Hematopoietic multipotent progenitor cell treated with erythropoietin and hydrocortisone succinate and interleukin-3 and kit ligand, for 4 days (in vitro differentiated cells): Measurements from ENCODE around the gene GALNT16.

Experiments used
- DNase-seq: peaks from one replicate; pipeline ENCODE4 v3.0.0-alpha.2; 2015

The GALNT16 gene

DNA sequence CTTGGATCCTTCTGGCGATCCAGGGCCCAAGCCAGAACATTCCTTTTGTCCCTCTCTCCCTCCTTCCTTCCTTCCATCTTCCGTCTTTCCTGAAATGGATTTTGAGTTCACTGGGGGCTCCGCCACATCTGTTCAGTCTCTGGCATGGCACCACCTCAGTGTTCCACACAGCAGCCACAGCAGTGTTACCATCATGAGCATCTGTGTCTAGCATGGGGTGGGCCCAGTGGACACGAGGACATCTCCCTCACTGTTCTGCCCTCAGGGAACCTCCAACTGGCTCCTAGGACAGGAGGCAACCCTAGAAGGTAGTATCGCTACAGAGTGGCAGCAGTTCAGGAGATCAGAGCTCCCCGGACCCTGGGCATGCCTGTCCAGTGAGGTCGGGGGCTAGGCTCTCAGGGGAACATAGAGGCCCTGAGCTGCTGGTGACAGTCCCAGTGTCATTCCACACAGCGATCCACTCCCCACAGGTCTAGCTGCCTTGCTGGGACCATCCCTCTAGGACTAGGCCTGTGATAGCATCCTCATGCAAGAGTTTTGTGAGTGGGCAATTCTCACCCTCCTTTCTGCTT is 59.0 kb downstream of the GALNT16 start:
- no peak for DNase-seq

DNA sequence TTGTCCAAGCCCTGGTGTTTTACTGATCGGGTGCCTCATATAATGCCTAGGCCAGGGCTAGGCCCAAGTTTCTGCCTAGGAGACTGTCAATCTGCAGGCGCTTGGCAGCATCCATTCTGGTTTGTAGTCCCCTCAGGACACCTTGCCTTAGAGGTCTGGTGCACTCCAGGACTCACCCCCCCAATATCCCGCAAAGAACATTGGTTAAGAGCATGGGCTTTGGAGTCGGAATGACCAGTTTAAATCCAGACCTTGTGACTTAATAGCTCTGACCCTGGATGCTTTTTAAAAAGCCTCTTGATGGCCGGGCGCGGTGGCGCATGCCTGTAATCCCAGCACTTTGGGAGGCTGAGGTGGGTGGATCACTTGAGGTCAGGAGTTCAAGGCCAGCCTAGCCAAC is 60.0 kb downstream of the GALNT16 start:
- DNase-seq: no peak

DNA sequence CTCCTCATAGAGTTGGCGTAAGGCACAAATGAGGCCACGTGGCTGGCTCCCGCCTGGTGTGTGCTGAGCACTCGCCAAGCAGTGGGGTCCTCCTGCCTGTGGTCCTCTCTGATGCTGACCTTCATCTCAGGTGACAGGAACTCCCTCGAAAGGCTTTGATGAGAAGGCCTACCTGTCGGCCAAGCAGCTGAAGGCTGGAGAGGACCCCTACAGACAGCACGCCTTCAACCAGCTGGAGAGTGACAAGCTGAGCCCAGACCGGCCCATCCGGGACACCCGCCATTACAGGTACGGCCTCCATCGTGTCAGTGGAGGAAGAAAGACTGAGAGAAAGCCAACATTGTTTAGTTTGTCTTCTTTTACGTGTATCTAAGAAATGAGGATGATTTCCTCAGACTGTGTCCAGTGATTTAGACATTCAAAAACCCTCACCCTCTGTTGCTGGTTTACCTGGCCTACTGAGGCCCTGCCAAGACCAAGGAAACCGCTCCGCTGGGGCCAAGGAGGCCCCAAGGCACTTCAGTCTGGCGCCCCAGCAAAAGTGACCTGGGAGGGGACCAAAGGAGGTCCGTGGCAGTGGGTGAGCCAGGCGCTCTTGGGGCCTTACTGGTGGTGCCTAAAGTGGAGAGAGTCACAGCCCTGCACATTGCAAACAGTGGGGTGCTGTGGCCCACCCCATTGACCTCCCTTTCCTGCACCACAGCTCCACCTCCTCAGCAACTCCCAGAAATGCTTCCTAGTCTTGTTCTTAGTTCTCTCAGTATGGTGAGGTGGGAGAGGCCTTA is 60.8 kb downstream of the GALNT16 start:
- no peak for DNase-seq

- no peak for DNase-seq
Measured at GRCh38 chr14:69321601-69322330, 61.8 kb downstream of the GALNT16 start.

DNA sequence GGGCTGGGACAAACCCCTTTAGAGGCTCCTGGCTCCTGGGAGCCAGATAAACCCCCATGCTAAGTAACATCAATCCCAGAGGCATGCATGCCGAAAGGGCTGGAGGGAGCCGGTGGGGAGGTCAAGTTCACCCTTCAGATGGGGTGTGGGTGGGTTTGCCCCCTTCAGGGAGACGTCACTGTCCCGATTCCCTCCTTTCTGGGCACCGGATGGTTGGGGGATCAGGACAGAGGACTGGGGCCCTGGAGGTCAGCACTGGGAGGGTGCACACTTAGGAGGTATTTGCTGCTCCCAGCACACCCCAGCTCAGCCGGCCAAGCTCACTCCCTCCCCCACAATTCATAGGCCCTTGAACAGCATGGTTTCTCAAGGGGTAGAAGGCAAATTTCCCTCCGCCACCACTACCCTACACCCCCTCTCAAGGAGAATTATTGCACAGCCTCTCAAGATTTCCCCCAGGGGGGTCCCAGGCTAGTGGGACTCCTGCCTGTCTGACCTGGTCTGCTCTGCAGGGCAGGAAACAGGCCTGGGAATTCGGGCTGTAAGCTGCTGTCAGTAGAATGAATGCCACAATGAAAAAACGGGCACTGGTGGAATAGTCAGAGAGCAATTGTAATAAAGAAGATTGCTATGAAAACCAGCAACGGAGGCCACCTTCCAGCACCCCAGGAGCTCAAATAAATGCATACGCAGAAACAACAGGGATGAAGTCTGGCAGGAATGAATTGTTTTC is 63.5 kb downstream of the GALNT16 start:
- no peak for DNase-seq

GRCh38 chr14:69323999-69324282 is 64.0 kb downstream of the GALNT16 start:
- no peak for DNase-seq

- DNase-seq: no peak
Measured at GRCh38 chr14:69324341-69324931, 64.5 kb downstream of the GALNT16 start.

GRCh38 chr14:69325086-69325485 is 65.1 kb downstream of the GALNT16 start:
- DNase-seq: no peak

- DNase-seq: peak; percentile 18
Measured at GRCh38 chr14:69325646-69326265, 65.8 kb downstream of the GALNT16 start.

- DNase-seq: no peak
Measured at GRCh38 chr14:69326611-69327010, 66.7 kb downstream of the GALNT16 start.

DNA sequence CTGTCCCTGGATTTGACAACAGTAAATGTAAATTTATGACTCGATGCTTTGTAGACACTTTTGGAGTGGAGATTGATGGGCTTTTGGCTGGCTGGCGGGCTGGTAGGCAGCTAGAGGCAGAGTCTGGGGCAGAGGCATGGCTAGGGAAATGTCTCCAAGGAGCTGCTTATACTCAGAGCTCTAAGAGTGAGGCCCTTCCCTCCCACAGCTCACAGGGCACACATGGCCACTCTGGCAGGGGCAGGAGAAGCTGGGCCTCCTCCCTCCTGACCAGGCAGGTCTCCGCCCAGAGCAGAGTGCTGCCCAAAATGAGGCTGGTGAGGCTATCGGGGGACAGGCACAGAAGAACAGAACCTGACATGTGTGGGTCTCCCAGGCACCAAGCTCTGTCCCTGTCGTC is 67.5 kb downstream of the GALNT16 start:
- DNase-seq: no peak

- DNase-seq: no peak
Measured at GRCh38 chr14:69328317-69328716, 68.4 kb downstream of the GALNT16 start.

DNA sequence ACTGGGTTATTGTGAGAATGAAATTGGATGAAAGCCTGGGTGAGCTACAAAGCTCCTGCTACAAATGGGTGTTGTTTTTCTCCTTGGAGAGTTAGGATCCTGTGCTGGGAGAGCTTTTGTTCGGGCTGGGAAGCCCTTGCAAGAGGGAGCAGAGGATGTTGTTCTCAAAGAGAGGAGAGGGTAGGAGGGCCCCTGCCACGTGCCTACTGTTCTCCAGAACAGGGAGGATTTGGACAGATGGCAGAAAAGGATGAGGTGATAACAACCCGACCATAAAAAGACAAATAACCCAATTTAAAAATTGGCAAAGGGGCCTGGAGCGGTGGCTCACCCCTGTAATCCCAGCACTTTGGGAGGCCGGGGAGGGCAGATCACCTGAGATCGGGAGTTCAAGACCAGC is 68.8 kb downstream of the GALNT16 start:
- DNase-seq: no peak

GRCh38 chr14:69331206-69331605 is 71.2 kb downstream of the GALNT16 start:
- DNase-seq: no peak

- DNase-seq: no peak
Measured at GRCh38 chr14:69332782-69333395, 72.9 kb downstream of the GALNT16 start.

- DNase-seq: no peak
Measured at GRCh38 chr14:69333791-69334337, 73.9 kb downstream of the GALNT16 start.

GRCh38 chr14:69334576-69334975 is 74.6 kb downstream of the GALNT16 start:
- no peak for DNase-seq

DNA sequence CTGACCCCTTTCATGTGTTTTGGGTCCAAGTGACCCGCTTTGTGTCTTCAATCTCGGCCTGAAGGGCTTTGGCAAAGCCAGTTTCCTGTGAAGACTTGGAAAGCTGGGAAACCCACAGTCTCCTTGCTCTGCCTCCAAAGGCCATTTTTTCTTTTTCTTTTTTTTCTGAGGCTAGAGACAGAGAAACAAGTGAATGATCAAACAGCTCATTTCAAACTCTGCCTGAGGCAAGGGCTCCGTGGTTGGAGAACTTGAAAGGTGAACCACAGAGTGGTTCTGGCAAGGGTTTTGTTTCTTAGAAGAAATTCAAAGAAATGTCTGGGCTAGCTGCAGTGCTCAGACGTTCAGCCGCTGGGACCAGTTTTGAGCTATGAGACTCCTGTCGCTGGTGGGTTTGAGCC is 75.4 kb downstream of the GALNT16 start:
- DNase-seq: no peak

DNA sequence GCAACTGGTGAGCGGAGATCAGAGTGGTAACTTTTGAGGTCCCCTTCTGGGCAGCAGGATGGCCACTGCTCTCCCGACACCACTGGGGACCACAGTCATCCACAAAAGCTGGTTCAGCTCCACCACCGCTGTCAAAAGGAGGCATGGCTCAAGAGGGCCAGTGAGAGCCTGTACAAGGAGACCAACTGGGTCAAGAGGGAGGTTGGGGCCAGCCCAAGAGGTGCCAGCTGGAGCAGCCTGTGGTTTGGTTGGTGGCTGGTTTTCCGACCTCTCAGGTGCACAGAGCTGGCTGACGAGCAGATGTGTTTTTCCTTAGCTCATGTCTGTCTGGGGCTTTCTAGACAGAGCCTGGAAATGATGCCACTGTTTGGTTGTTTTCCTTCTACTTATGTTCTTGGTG is 78.0 kb downstream of the GALNT16 start:
- no peak for DNase-seq

GRCh38 chr14:69339426-69339825 is 79.5 kb downstream of the GALNT16 start:
- no peak for DNase-seq

DNA sequence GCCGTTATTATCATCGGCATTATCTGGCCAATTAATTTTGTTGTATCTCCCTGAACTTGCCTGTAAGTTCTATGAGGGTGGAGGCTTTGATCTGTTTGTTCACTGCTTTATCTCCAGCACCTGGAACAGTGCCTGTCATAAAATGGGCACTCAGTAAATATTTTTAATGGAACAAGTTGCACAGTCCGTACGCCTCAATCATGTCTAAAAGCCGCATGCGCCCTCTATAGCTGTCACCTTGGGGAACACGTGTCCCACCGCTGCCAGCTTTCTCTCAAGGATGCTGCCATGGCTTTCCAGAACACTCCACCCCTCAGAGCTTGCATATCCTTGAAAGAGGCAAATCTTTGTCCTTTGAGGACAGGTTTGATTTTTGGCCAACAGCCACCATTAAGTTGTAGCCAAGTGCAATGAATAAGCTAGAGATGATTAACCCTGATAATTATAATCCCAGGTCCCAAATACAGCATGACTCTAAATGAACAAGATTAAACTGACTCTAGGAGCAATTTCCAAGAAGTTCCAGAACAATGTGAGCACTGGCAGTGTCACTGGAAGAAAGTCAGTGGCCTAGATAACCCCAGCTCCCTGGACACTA is 83.1 kb downstream of the GALNT16 start:
- no peak for DNase-seq

DNA sequence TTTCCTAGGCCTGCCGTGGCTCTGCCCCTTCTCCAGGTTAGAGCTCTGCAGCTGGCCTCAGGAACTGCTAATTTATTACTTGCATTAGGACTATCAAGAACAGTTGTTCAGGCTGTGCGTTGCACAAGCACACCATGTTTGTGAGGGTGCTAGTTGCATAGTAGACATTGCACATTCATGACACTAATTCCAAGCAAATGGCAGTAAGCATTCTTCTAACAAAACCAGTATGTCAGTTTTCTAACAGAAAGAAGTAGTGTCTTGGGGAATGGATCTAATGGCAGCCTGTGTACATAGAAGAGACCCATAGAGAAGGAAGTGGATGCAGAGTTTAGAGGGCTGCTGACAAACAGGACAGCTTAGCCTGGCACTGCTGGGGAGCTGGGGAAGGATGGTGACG is 84.2 kb downstream of the GALNT16 start:
- DNase-seq: no peak
